GM12801 (cell line): ENCODE measurements around the gene GLB1L2.

Experiments used
- CTCF ChIP-seq: IDR thresholded peaks from one replicate; pipeline ENCODE4 v1.5.1; 2011; ENCODE audit warnings: control low read depth; ENCODE audit not compliant: insufficient read length; ENCODE audit errors: extremely low read depth

GLB1L2 gene

DNA sequence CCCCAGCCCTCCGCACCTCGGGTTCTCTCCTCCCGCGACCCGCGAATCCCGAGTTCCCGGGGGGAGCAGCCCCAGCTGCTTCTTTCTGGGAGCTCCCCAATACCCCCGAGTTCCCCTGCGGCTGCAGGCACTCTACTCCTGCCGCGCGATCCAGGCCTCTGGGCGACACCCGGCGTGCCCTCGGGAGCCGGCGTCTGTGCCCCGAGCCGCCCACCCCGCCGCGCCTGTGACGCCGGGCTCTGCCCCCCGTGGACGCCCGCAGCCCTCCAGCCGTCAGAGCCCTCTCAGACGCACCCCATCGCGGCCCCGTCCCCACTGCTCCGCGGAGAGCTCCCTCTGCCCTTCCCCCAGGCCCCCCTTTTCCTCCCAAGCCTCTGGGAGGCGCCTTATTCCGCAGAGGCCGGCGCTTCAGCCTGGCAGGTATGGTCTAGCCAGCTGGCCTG lies 422 bp downstream of the GLB1L2 start:
- TF ChIP-seq CTCF: no peak

GRCh38 chr11:134332782-134333181 lies 994 bp downstream of the GLB1L2 start:
- no peak for TF ChIP-seq CTCF

- no peak for TF ChIP-seq CTCF
These were observed 1.5 kb downstream of the GLB1L2 start for GRCh38 chr11:134333312-134333711.

DNA sequence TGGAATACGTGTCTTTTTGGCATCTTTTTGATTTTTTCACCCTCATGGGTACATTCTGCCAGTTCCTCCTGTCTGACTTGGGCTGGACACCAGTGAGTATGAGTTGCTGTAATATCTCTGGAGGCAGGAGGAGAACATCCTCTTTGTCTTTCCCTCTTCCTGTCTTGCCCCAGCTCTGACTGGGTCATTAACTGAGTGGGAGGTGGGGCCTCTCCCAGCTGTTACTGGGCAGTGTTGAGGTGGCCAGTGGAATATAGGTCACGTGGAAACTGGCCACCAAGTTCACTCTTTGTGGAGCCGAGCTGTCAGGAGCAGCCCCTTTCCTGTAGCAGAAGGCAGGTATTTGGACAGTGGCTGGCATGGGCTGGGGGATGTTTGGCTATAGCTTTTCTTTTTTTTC lies 2.2 kb downstream of the GLB1L2 start:
- TF ChIP-seq CTCF: no peak

GRCh38 chr11:134334796-134335571 lies 3.2 kb downstream of the GLB1L2 start:
- no peak for TF ChIP-seq CTCF

GRCh38 chr11:134337051-134337450 lies 5.3 kb downstream of the GLB1L2 start:
- no peak for TF ChIP-seq CTCF

- no peak for TF ChIP-seq CTCF
These were observed 6.3 kb downstream of the GLB1L2 start for GRCh38 chr11:134338068-134338467.
